Skin of body (tissue), 2 donors: ENCODE measurements around the gene SPATS1. TPM values are rescaled to one million over a fixed set of nuclear protein-coding genes. Genes with fewer than 3 reads are reported as not detected.

Experiments
- DNase-seq: peaks from one replicate; lab custom pipeline; 2025; lab: John Stamatoyannopoulos, UW
- total RNA-seq: library from RNA; depleted of rRNA; stranded (reverse); fragments of >200 nt; gene quantifications from one replicate; pipeline ENCODE4 v1.2.3, GENCODE V29; 2014

SPATS1 gene
- total RNA-seq, 1 donor from 2014 or later, result not detected

DNA sequence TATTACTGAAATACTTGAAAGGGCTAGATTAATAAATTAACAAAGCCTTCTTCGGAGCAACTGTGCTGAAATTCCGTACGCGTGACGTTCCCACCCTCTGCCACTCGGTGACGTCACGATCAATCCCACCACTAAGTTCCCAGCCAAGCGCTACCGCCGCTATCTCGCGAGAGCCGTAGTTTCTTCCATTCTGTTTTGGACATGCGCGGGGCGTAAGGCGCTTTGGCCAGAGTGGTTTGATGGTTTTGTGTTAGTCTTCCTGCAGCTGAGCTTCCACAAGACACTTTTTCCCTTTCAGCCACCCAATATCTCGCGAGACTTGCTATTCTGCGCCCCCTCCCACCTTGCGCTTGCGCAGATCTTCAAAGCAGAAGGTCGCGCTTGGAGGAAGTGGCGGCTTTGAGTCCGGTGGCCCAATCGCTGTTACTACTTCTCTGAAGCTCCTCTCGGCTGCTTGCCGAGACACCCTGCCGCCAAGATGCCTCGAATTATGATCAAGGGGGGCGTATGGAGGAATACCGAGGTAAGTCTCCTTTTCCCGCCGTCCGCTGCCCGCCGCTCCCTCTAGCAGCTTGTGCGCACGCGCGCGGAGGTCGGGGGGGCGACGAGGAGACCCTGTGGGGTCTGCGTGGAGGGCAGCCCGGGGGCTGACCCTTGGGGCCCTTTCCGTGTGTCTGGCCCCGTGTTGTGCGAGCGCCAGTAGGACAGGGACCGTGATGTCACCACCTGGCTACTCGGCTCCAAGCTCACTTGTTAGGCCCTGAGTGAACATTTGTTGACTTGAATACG lies 45.1 kb downstream of the SPATS1 start, which contains the start of gene CDC5L:
Gene CDC5L, plus strand, starts transcription at position 361 of the 789 bp plus-strand sequence. Its CDS starts 118 bp downstream, at position 479.
- DNase-seq, result peak; percentile 100

- no peak for DNase-seq
Measured at GRCh38 chr6:44388135-44388487, 45.7 kb downstream of the SPATS1 start.

DNA sequence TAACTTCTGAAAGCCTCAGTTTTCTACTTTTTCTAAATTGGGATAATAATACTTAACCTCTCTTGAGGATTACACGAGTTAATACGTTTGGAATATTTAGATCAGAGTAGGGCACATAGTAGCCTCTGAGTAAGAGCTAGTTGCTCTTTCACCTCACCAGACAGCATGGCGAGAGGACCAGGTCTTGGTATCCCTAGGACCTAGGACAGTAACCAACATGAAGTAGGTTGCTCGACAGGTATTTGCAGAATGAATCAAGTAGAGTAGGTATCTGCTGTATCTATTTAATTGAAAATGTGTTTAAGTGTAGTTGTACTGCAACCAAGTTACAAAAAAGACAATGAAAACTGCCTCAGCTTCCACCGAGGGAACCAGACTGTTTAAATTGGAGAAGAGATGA lies 46.4 kb downstream of the SPATS1 start:
- no peak for DNase-seq

GRCh38 chr6:44390158-44390683 lies 47.8 kb downstream of the SPATS1 start:
- DNase-seq, result no peak

Other genes starting within 250 kb of the SPATS1 start
- gene MRPL14, start 215.2 kb upstream of the SPATS1 start, total RNA-seq, result 32.3 TPM
- gene TMEM63B, start 215.1 kb upstream of the SPATS1 start, total RNA-seq, result 16.2 TPM
- gene CAPN11, start 183.8 kb upstream of the SPATS1 start, total RNA-seq, result 0.89 TPM
- gene MYMX, start 125.7 kb upstream of the SPATS1 start, total RNA-seq, result 0.49 TPM
- 21.3 TPM for gene SLC29A1, start 119.1 kb upstream of the SPATS1 start, total RNA-seq
- 326 TPM for gene HSP90AB1, start 95.5 kb upstream of the SPATS1 start, total RNA-seq
- gene SLC35B2, start 85.1 kb upstream of the SPATS1 start, total RNA-seq, result 26.1 TPM
- gene NFKBIE, start 77.1 kb upstream of the SPATS1 start, total RNA-seq, result 7.2 TPM
- 0.10 TPM for gene TMEM151B, start 72.2 kb upstream of the SPATS1 start, total RNA-seq
- gene AARS2, start 29.3 kb upstream of the SPATS1 start, total RNA-seq, result 14.2 TPM
- gene CDC5L, start 45.1 kb downstream of the SPATS1 start, total RNA-seq, result 23.3 TPM